Activated naive CD4-positive, alpha-beta T cell treated with anti-CD3 and anti-CD28 coated beads for 36 hours (primary cell): Measurements from ENCODE around the gene VGLL4. TPM values are rescaled to one million over a fixed set of nuclear protein-coding genes. Genes with fewer than 3 reads are reported as not detected.

ENCODE experiments used
- CTCF ChIA-PET: fragments of 350-600 bp; sonication (Branson Sonifier 250); formaldehyde crosslinking; loops from one replicate; lab custom pipeline; 2021; ENCODE audit warnings: antibody characterized with exemption; lab: Charles Lee
- DNase-seq: peaks from one replicate; pipeline ENCODE4 v3.0.0-alpha.2; 2020
- H3K27ac Mint-ChIP-seq: one replicate; pipeline ENCODE4 v1.8.0; 2021; ENCODE audit warnings: mild to moderate bottlenecking, mixed read lengths
- H3K27me3 Mint-ChIP-seq: one replicate; pipeline ENCODE4 v1.8.0; 2021; ENCODE audit warnings: low read depth, mixed read lengths
- H3K36me3 Mint-ChIP-seq: one replicate; pipeline ENCODE4 v1.8.0; 2021; ENCODE audit warnings: low read depth, mixed read lengths
- H3K4me1 Mint-ChIP-seq: one replicate; pipeline ENCODE4 v1.8.0; 2021; ENCODE audit warnings: low read depth, mixed read lengths
- H3K4me3 Mint-ChIP-seq: one replicate; pipeline ENCODE4 v1.8.0; 2021; ENCODE audit warnings: mild to moderate bottlenecking, moderate library complexity, mixed read lengths
- H3K9me3 Mint-ChIP-seq: one replicate; pipeline ENCODE4 v1.8.0; 2021; ENCODE audit warnings: mixed read lengths
- intact Hi-C: fragments of 100-400 bp; cut with micrococcal nuclease; formaldehyde crosslinking; loops from one replicate; pipeline ENCODE4 v1.15.1; 2023
- total RNA-seq, 2 experiments: library from RNA; stranded (reverse); gene quantifications; one replicate each; pipeline ENCODE4 v1.2.3, GENCODE V29; 2021

Gene VGLL4
- total RNA-seq, 2 experiments from 2014 or later: 6.3 to 7.7 TPM

DNA sequence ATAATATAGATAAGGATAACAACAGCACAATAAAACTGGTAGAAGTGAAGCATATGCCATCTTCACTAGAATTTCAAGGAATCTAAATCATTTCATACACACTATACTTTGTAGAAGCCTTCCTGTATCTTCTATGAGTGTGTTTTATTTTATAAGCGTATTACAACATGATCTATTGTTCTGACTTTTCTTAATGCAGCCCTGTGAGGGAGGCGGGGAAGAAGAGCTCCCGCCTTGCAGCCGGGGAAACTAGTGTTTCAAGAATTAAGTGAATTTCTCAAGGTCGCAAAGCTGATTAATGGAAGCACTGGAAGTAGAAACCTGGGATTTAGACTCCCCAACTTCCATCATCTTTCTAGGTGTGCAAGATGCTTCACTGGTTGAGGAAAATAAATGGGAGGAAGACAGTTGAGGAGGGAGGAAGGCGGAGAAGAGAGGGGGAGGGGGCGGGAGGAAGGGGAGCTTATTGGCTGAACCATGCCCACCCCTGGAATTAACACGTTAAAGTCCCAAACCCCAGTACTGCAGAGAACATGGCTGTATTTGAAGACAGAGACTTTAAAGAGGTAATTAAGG is 32.9 kb downstream of the VGLL4 start:
- CTCF ChIA-PET: no interaction called here
- Mint-ChIP-seq H3K36me3 (peaks cover 2% of the 10 kb centered on the region), H3K27ac (no peak overlapping the region), H3K4me3 (no peak overlapping the region), H3K27me3 (no peaks in the 10 kb centered on the region), H3K4me1 (peaks cover 61% of the 10 kb centered on the region), H3K9me3 (no peaks in the 10 kb centered on the region)
- intact Hi-C loops: no loop called here
- no peak for DNase-seq

DNA sequence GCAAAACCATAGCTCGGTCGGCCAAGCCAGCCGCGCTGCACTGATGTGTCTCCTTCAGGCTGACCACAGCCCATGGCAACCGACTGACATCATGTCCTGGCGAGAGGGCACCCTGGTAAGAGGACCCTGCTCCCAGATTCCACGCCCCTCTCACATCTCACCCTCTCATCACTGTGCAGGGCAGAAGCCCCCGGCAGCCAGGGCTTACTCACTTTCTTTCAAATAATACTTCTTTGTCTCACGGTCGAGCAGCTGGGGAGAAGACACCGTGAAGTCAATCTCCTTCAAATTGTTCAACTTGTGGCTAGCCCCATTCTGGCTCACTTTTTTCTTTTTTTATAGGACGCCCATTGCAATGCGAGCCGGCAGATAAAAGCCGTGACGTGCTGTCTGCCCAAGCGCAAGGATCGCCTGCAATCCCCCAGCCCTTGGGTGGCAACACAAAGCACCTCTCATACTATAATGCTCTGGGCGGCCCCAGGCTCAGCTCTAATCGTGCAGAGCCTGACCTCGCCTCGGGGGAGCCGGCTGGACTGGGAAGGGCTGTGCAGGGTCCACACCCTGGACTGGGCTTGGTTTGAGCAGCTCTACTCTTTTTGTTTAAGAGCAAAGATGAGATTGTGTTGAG is 33.6 kb downstream of the VGLL4 start:
- Mint-ChIP-seq H3K27me3 (no peaks in the 10 kb centered on the region), H3K36me3 (peaks cover 5% of the 10 kb centered on the region), H3K4me1 (peaks cover 63% of the 10 kb centered on the region), H3K9me3 (no peaks in the 10 kb centered on the region), H3K27ac (no peak overlapping the region), H3K4me3 (no peak overlapping the region)
- DNase-seq: no peak
- CTCF ChIA-PET: no interaction called here
- intact Hi-C loops: no loop called here

GRCh38 chr3:11609481-11609880 is 34.2 kb downstream of the VGLL4 start:
- intact Hi-C loops: no loop called here
- Mint-ChIP-seq H3K27ac (no peak overlapping the region), H3K4me1 (peaks cover 59% of the 10 kb centered on the region), H3K9me3 (no peaks in the 10 kb centered on the region), H3K36me3 (peaks cover 5% of the 10 kb centered on the region), H3K4me3 (no peak overlapping the region), H3K27me3 (no peaks in the 10 kb centered on the region)
- CTCF ChIA-PET: no interaction called here
- no peak for DNase-seq

DNA sequence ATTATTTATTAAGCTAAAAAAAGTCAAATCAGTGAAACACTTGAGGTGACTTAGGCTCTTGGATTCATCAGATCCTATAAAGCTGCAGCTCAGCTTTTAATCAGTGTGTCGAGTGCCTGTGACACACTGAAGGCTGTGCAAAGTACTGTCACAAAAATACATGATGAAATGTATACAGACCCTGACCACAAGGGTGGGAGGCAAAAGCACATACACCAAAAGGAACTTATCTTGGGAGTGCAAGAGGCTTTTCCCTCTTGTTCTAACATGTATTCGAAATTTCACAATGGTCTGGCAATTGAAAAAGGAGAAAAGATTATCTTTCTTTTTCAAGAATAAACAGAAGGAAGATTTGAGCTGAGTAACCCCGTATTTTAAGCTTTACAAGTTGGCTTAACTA is 35.9 kb downstream of the VGLL4 start:
- H3K36me3 Mint-ChIP-seq: peaks cover 5% of the 10 kb centered on the region
- intact Hi-C loops: no loop called here
- H3K4me1 Mint-ChIP-seq: peaks cover 51% of the 10 kb centered on the region
- H3K27ac Mint-ChIP-seq: no peak overlapping the region
- CTCF ChIA-PET: interaction anchor here (1.3 kb wide), 1 partner anchor 10 kb away, joined by 3 read pairs; no protein-coding TSS in a partner anchor
- no peaks in the 10 kb centered on the region for H3K27me3 Mint-ChIP-seq
- H3K9me3 Mint-ChIP-seq: no peaks in the 10 kb centered on the region
- no peak for DNase-seq
- no peak overlapping the region for H3K4me3 Mint-ChIP-seq

GRCh38 chr3:11606865-11607440 is 36.8 kb downstream of the VGLL4 start:
- Mint-ChIP-seq H3K4me1 (peaks cover 47% of the 10 kb centered on the region), H3K27me3 (no peaks in the 10 kb centered on the region), H3K4me3 (no peak overlapping the region), H3K27ac (no peak overlapping the region), H3K36me3 (peaks cover 5% of the 10 kb centered on the region), H3K9me3 (no peaks in the 10 kb centered on the region)
- CTCF ChIA-PET: interaction anchor here (1.2 to 1.4 kb wide), 3 partner anchors 11 to 36 kb away, joined by 3 to 5 read pairs (median 3); partner anchors contain the start of gene VGLL4
- intact Hi-C loops: no loop called here
- DNase-seq: no peak

GRCh38 chr3:11606090-11606784 is 37.5 kb downstream of the VGLL4 start:
- H3K36me3 Mint-ChIP-seq: peaks cover 6% of the 10 kb centered on the region
- DNase-seq: no peak
- no peaks in the 10 kb centered on the region for H3K27me3 Mint-ChIP-seq
- no peaks in the 10 kb centered on the region for H3K9me3 Mint-ChIP-seq
- CTCF ChIA-PET: interaction anchor here (0.7 to 1.4 kb wide), 4 partner anchors 12 to 44 kb away, joined by 3 to 5 read pairs (median 4); partner anchors contain the start of gene VGLL4
- intact Hi-C loops: no loop called here
- H3K27ac Mint-ChIP-seq: no peak overlapping the region
- H3K4me1 Mint-ChIP-seq: peaks cover 52% of the 10 kb centered on the region
- no peak overlapping the region for H3K4me3 Mint-ChIP-seq

GRCh38 chr3:11605398-11605797 is 38.3 kb downstream of the VGLL4 start:
- no peaks in the 10 kb centered on the region for H3K9me3 Mint-ChIP-seq
- no peak overlapping the region for H3K4me3 Mint-ChIP-seq
- DNase-seq: no peak
- no peaks in the 10 kb centered on the region for H3K27me3 Mint-ChIP-seq
- intact Hi-C loops: no loop called here
- peaks cover 9% of the 10 kb centered on the region for H3K36me3 Mint-ChIP-seq
- no peak overlapping the region for H3K27ac Mint-ChIP-seq
- CTCF ChIA-PET: interaction anchor here (0.7 to 1.4 kb wide), 2 partner anchors 38 to 45 kb away, joined by 4 to 5 read pairs; partner anchors contain the start of gene VGLL4
- H3K4me1 Mint-ChIP-seq: peaks cover 47% of the 10 kb centered on the region

- H3K4me3 Mint-ChIP-seq: no peak overlapping the region
- intact Hi-C loops: no loop called here
- H3K27ac Mint-ChIP-seq: no peak overlapping the region
- CTCF ChIA-PET: no interaction called here
- H3K9me3 Mint-ChIP-seq: no peaks in the 10 kb centered on the region
- DNase-seq: no peak
- no peaks in the 10 kb centered on the region for H3K27me3 Mint-ChIP-seq
- peaks cover 13% of the 10 kb centered on the region for H3K36me3 Mint-ChIP-seq
- H3K4me1 Mint-ChIP-seq: peaks cover 37% of the 10 kb centered on the region
Measured at GRCh38 chr3:11604139-11604892, 39.4 kb downstream of the VGLL4 start.

GRCh38 chr3:11603628-11604027 is 40.1 kb downstream of the VGLL4 start:
- Mint-ChIP-seq H3K4me3 (no peak overlapping the region), H3K36me3 (peaks cover 13% of the 10 kb centered on the region), H3K27me3 (no peaks in the 10 kb centered on the region), H3K4me1 (peaks cover 34% of the 10 kb centered on the region), H3K27ac (no peak overlapping the region), H3K9me3 (no peaks in the 10 kb centered on the region)
- CTCF ChIA-PET: no interaction called here
- DNase-seq: no peak
- intact Hi-C loops: no loop called here

- H3K4me3 Mint-ChIP-seq: no peak overlapping the region
- H3K36me3 Mint-ChIP-seq: peaks cover 19% of the 10 kb centered on the region
- H3K27ac Mint-ChIP-seq: no peak overlapping the region
- no peaks in the 10 kb centered on the region for H3K27me3 Mint-ChIP-seq
- intact Hi-C loops: no loop called here
- no peaks in the 10 kb centered on the region for H3K9me3 Mint-ChIP-seq
- no peak for DNase-seq
- H3K4me1 Mint-ChIP-seq: peaks cover 31% of the 10 kb centered on the region
- CTCF ChIA-PET: interaction anchor here (0.7 kb wide), 1 partner anchor 724 kb away, joined by 3 read pairs; no protein-coding TSS in a partner anchor
Measured at GRCh38 chr3:11602886-11603527, 40.7 kb downstream of the VGLL4 start.

- no peak for DNase-seq
- H3K36me3 Mint-ChIP-seq: peaks cover 25% of the 10 kb centered on the region
- H3K9me3 Mint-ChIP-seq: no peaks in the 10 kb centered on the region
- no peaks in the 10 kb centered on the region for H3K27me3 Mint-ChIP-seq
- no peak overlapping the region for H3K27ac Mint-ChIP-seq
- CTCF ChIA-PET: interaction anchor here (0.7 to 0.9 kb wide), 2 partner anchors 12 to 725 kb away, joined by 3 read pairs; no protein-coding TSS in a partner anchor
- intact Hi-C loops: no loop called here
- H3K4me1 Mint-ChIP-seq: peaks cover 26% of the 10 kb centered on the region
- H3K4me3 Mint-ChIP-seq: no peak overlapping the region
Measured at GRCh38 chr3:11602239-11602840, 41.4 kb downstream of the VGLL4 start.
